H1 (cell line): ENCODE data around the gene ELMO2. TPM values are rescaled to one million over a fixed set of nuclear protein-coding genes. Genes with fewer than 3 reads are reported as not detected.

Experiments
- CHD7 ChIP-seq: fragments of 300-600 bp; sonication (generic); IDR thresholded peaks from 2 replicates; pipeline ENCODE4 v1.7.1; 2012; ENCODE audit warnings: low read length, moderate library complexity, mild to moderate bottlenecking, inconsistent platforms; ENCODE audit not compliant: insufficient replicate concordance
- USF2 ChIP-seq: IDR thresholded peaks from 2 replicates; pipeline ENCODE4 v1.6.1; 2011; ENCODE audit warnings: low read length, improper control_type of control experiment
- polyA plus RNA-seq, 7 experiments: library from polyadenylated mRNA; depleted of rRNA in 3 of 7; stranded (reverse) in 5 of 7; unstranded in 2 of 7; fragments of >200 nt in 5 of 7; fragments of 200-250 nt in 2 of 7; gene quantifications; 1 replicate in 5 of 7; 2 replicates in 1 of 7; 4 replicates in 1 of 7; pipeline versions ENCODE4 v1.2.1 to v1.2.3, GENCODE V29; 2011 to 2013; ENCODE audit warnings: missing spikeins in 2 of 7, mixed read lengths in 2 of 7
- total RNA-seq: library from RNA; stranded (reverse); fragmentation: NEBNext Ultra II Directional; extraction: Animal tissue kit (Norgen Biotek cat#: 25700); gene quantifications from 2 replicates; pipeline ENCODE4 v1.2.1, GENCODE V29; 2021

ELMO2 gene
- total and polyA plus RNA-seq, 2 of the 8 experiments (the other 6 are each of a cell fraction or from before 2014, with no cell fraction given) = 34.3 to 39.7 TPM

GRCh38 chr20:46354920-46355654 is 51.3 kb downstream of the ELMO2 start (continued):
- TF ChIP-seq CHD7 (no peak), USF2 (no peak)
